Measurements from ENCODE around the gene OR11L1. TPM values are rescaled to one million over a fixed set of nuclear protein-coding genes. Genes with fewer than 3 reads are reported as not detected.

Gene OR11L1
- total RNA-seq, 4 donors from 2014 or later: not detected

DNA sequence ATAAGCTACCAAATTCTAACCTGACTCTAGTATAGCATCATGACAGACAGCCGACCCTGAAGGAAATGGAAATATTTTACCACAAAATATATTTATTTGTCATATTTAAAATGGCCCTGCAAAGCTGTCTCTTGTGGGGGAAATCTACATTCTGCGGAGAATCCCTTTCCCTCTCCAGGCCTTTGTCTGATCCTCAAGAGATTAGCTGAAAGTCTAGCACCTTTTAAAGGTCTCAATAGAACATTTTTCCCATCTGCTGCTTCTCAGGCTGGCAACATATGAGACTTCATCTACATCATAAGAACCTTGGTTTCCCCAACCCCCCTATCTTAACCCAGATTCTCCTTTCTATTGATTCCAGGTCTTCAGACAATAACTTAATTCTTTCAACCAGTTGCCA, 1.7 kb upstream of the OR11L1 start:
- no peak for DNase-seq (ENCODE audit: low spot score in 2 of 2)
- no peak overlapping the region for H3K27ac ChIP-seq
- no peaks in the 10 kb centered on the region for H3K36me3 ChIP-seq
- no peaks in the 10 kb centered on the region for H3K9me3 ChIP-seq
- TF ChIP-seq, protein P1, sequence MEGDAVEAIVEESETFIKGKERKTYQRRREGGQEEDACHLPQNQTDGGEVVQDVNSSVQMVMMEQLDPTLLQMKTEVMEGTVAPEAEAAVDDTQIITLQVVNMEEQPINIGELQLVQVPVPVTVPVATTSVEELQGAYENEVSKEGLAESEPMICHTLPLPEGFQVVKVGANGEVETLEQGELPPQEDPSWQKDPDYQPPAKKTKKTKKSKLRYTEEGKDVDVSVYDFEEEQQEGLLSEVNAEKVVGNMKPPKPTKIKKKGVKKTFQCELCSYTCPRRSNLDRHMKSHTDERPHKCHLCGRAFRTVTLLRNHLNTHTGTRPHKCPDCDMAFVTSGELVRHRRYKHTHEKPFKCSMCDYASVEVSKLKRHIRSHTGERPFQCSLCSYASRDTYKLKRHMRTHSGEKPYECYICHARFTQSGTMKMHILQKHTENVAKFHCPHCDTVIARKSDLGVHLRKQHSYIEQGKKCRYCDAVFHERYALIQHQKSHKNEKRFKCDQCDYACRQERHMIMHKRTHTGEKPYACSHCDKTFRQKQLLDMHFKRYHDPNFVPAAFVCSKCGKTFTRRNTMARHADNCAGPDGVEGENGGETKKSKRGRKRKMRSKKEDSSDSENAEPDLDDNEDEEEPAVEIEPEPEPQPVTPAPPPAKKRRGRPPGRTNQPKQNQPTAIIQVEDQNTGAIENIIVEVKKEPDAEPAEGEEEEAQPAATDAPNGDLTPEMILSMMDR (IDR thresholded peaks at IDR 0.05): no peak
- H3K27me3 ChIP-seq: no peaks in the 10 kb centered on the region
- no peaks in the 10 kb centered on the region for H3K4me1 ChIP-seq
- no peak overlapping the region for H3K4me3 ChIP-seq
- WGBS, 2 donors: 43 to 49% methylated on average over 2 of the region's 2 CpGs

DNA sequence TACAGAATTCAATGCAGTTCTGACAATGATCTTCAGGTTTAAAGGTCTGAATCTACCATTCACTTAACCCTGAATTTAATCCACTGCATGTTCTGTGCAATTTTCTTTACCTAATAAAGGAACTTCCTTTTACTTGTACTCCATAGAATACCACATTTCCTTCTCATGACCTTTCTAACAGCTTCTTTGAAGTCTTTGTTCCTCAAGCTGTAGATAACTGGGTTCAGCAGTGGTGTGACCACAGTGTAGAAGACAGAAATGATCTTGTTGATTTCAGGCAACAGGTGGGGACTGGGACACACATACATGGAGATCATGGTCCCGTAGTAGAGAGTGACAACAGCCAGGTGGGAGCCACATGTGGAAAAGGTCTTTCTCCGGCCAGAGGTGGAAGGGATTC, 878 bp downstream of the OR11L1 start:
- no peaks in the 10 kb centered on the region for H3K36me3 ChIP-seq
- no peaks in the 10 kb centered on the region for H3K27me3 ChIP-seq
- no peaks in the 10 kb centered on the region for H3K4me1 ChIP-seq
- no peak overlapping the region for H3K4me3 ChIP-seq
- TF ChIP-seq, protein P1 (IDR thresholded peaks at IDR 0.05): no peak
- TF ChIP-seq EP300 (IDR thresholded peaks at IDR 0.05) (no peak), POLR2A (IDR thresholded peaks at IDR 0.05) (no peak)
- 91 to 92% methylated on average over 2 of the region's 2 CpGs for WGBS, 2 donors
- H3K27ac ChIP-seq: no peak overlapping the region
- no peak for DNase-seq (ENCODE audit: low spot score in 2 of 2)
- H3K9me3 ChIP-seq: no peaks in the 10 kb centered on the region

DNA sequence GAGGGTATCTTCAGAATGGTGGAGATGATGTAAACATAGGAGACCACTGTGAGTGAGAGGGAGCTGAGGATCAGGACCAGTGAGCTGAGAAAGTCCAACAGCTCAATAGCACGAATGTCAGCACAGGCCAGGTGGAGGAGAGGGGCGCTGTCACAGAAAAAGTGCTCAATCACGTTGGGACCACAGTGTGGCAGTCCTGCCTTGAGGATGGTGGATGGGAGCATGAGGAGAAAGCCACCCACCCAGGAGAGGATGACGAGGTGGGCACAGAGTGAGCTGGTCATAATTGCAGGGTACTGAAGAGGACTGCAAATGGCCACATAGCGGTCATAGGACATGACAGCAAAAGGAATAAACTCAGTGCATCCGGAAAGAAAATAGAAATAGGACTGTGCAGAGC, 8.1 kb downstream of the OR11L1 start:
- no peak for DNase-seq (ENCODE audit: low spot score in 2 of 2)
- WGBS, 2 donors: 67 to 72% methylated on average over 6 of the region's 6 CpGs
- TF ChIP-seq POLR2A (IDR thresholded peaks at IDR 0.05) (no peak), EP300 (IDR thresholded peaks at IDR 0.05) (no peak)
- TF ChIP-seq, protein P1 (IDR thresholded peaks at IDR 0.05): no peak
- Histone ChIP-seq H3K4me1 (no peaks in the 10 kb centered on the region), H3K36me3 (no peaks in the 10 kb centered on the region), H3K4me3 (no peak overlapping the region), H3K27me3 (no peaks in the 10 kb centered on the region), H3K27ac (no peak overlapping the region), H3K9me3 (no peaks in the 10 kb centered on the region)

DNA sequence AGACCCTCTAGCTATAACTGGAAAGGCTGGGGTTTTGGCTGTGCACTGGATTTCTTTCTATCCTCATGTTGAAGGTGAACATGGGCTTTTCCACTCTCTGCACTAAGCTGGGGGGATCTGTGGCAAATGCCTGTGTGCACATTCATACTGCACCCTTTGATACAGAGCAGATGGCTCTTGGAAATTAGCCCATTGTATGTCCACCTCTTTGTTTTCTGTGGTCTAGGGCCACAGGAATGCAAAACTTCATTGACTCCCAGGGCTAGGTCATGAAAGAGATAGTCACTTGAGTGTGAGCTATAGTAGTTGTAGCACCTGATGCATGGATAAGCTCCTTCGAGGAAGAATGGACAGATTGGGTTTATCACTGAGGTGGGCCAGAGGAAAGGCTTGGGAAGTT, 12.0 kb downstream of the OR11L1 start:
- WGBS, 2 donors: 0% methylated on average over 1 of the region's 1 CpG

DNA sequence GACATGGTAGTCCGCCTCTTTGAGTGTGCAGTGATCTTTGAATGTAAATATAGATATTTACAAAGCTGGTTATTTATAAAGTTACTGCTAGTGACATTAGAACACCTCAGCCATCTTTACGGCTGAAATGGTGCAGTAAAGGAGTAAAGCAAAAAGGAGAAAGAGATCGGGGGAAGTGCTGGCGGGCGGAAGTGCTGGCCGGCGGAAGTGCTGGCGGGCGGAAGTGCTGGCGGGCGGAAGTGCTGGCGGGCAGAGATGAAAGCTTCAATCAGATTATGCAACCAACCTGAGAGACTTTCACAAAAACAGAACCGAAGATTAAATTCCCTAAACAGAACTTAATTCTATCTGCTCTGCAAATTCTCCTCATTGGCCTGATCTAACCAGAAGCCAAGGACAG, 16.3 kb downstream of the OR11L1 start:
- TF ChIP-seq, protein P1 (IDR thresholded peaks at IDR 0.05): no peak
- no peak for TF ChIP-seq EP300 (IDR thresholded peaks at IDR 0.05)
- TF ChIP-seq POLR2A (IDR thresholded peaks at IDR 0.05): no peak
- H3K9me3 ChIP-seq: no peaks in the 10 kb centered on the region
- no peaks in the 10 kb centered on the region for H3K27me3 ChIP-seq
- WGBS, 2 donors: 80 to 88% methylated on average over 13 of the region's 13 CpGs
- H3K4me1 ChIP-seq: no peaks in the 10 kb centered on the region
- no peak for DNase-seq (ENCODE audit: low spot score in 2 of 2)
- no peak overlapping the region for H3K27ac ChIP-seq
- no peak overlapping the region for H3K4me3 ChIP-seq
- no peaks in the 10 kb centered on the region for H3K36me3 ChIP-seq

More for the DNA sequence above, 12.0 kb downstream of the OR11L1 start:
- no peak for DNase-seq (ENCODE audit: low spot score in 2 of 2)
- no peaks in the 10 kb centered on the region for H3K9me3 ChIP-seq
- H3K4me1 ChIP-seq: no peaks in the 10 kb centered on the region
- no peaks in the 10 kb centered on the region for H3K36me3 ChIP-seq
- no peak overlapping the region for H3K27ac ChIP-seq
- TF ChIP-seq EP300 (IDR thresholded peaks at IDR 0.05) (no peak), POLR2A (IDR thresholded peaks at IDR 0.05) (no peak)
- TF ChIP-seq, protein P1 (IDR thresholded peaks at IDR 0.05): no peak
- H3K27me3 ChIP-seq: no peaks in the 10 kb centered on the region
- H3K4me3 ChIP-seq: no peak overlapping the region

All from tibial nerve (tissue), 4 donors.